Eye (tissue), 1 donor: ENCODE data around the gene KCNK15.

ENCODE experiments used
- DNase-seq: peaks from one replicate; pipeline ENCODE4 v3.0.0-alpha.2; 2015

KCNK15 gene

DNA sequence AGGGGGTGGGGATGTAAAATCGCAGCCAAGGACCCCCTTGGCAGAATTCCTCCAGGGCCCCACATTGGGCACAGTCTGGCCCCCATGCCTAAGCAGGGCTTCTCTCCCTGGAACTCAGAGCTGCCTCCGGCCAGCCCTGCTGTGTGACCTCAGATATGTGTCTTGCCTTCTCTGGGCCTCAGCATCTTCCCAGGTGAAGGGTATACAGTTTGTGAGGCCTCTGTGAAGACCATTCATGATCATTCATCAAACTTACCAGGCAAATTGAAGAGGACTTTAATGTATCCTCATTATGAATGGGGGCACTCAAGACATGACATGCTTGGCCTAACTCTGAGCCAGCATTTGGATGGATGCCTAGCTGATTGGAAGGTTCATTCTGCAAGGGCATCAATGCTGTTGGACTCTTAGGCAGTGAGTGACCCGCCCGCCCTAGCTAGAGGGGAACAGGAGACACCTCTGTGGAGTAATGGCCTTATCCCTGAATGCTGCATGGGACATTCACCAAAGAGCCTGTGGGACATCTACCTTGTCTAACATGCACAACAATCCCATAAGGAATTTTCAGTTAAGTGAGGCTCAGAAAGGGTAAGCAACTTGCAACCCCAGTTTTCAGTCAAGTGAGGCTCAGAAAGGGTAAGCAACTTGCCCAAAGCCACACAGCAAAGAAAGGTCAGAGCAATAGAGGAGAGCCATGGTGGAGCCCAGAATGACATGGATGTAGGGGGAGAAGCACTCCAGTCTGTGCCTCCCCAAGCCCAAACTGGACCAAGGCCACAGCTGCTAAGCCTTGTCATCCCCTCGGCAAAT lies 30.0 kb upstream of the KCNK15 start:
- no peak for DNase-seq

DNA sequence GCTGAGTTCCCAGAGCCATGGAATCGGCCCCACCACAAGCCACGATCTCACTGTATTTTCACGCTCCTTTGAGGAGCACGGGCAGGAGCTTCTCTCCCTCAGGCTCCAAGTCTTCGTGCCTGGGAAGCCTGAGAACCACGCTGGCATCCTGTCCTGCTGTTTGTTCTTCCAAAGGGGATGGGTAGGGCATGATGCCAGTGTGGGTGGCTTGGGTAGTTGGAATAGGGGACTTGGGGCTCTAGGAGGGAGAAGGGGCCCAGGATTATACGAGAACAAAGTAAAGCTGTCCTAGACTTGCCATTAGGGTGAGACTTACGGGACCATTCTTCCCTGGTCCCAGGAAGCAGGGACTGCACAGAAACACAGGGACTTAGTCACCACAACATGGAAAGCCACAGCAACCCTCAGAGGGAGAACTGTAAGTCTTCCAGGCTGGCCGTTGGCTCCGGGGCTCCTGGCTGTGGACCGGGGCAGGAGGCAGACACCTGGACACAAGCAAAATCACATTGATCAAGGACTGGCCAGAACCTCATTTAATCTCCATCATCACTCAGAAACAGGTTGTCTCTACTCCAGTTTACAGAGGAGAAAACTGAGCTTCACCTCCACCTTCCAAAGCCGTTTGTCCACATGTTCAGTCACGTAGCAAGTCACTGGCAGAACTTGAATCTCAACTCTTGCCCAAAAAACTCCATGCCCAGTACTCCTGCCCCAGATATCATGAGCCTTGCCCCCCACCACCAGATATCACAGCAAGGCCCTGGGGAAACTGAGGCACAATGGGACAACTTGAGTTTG lies 29.2 kb upstream of the KCNK15 start:
- DNase-seq, result no peak

DNA sequence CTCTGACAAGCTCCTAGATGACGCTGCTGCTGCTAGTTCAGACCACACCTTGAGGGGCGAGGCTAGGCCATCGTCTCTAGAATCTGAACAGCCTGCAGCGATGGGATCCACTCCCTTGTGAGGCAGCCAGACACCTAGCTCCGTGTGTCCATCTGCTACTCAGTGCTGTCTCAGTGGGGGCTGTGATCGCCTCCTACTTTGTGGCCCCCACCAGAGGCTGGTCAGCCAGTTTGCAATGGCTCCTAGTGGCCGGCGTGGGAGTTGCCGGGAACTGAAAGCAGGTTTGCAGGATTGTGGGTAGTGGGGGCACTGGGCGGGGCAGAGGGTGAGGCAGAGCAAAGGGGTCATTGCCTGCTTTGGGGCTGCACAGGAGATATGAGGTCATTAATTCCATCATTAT lies 27.7 kb upstream of the KCNK15 start:
- DNase-seq, result no peak

DNA sequence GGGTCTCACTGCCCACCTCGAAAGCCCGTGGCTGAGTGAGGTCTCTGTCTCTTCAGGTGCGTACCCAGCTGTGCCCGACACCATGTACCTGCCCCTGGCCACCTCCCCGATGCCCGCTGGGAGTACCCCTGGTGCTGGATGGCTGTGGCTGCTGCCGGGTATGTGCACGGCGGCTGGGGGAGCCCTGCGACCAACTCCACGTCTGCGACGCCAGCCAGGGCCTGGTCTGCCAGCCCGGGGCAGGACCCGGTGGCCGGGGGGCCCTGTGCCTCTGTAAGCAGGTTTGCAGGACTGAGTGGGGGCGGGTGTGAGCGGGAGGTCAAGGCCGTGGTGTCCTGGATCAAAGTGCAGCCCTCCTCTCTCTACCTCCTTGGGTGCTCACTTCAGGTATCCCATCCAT lies 25.8 kb upstream of the KCNK15 start:
- no peak for DNase-seq

DNA sequence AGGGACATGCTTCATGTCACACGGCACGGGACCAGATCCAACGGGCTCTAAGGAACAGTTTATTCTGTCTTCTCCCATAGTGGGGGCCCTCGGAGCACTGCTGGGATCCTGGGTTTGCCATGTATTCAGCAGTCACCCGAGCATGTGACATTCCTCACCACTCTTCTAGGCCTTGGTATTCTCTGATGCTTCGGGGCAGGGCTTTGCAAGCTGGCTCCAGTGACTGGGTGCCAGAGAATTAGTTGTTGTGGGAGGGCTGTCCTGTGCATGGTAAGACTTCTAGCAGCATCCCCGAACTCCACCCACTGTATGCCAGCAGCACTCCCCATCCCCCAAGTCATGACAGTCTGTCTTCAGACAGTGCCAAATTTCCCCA lies 25.1 kb upstream of the KCNK15 start:
- peak; percentile 43 for DNase-seq

DNA sequence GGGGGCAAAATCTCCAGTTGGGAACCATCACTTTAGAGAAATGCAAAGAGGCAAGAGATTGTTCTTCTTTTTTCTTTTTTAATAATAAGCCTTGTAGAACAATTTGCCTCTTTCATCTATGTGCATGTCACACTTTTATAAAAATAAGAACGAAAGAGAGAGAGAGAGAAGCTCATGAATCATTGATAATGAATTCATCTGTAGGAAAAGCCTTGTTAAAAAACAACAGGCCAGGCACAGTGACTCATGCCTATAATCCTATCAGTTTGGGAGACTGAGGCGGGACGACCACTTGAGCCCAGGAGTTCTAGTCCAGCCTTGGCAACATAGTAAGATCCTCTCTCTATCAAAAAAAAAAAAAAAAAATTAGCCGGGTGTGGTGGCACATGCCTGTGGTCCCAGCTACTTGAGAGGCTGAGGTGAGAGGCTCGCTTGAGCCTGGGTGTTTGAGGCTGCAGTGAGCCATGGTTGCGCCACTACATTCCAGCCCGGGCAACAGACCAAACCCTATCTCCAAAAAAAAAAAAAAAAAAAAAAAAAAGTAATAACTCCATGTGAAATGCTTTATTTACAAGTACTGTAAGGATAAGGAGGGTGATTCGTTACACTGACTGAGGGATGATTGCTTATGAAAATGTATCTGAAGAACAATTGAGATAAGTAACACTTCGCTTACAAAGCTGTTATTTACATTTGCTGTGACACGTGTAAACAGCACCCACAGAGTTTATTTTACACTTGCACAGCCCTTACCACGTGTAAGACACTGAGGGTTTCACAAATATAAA lies 24.5 kb upstream of the KCNK15 start:
- DNase-seq, result no peak

DNA sequence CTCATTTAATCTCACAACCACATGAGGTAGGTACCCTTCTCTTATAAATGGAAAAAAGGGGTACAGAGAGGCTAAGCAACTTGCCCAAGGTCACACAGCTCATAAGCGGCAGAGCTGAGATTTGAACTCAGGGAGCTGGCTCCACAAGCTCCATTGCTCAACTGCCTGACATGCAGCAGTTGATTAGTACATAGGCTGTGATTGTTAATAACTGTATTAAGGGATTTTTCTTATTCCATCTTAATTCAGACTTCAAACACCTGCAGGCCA lies 23.9 kb upstream of the KCNK15 start:
- DNase-seq, result no peak

DNA sequence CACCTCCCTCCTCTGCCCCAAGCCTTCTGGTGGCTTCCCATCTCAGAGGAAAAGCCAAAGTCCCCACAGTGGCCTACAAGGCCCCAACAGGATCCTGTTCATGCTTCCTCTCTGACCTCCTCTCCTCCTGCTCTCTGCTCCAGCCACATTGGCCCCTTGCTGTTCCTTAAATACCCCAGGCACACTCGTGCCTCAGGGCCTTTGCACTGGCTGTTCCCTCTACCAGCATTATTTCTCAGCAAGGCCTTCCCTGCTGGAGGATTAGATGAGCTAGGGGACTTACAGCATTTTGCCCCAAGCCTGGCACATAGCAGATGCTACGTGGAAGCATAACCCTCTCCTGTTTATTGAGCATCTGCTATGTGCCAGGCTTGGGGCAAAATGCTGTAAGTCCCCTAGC lies 22.7 kb upstream of the KCNK15 start:
- no peak for DNase-seq

DNA sequence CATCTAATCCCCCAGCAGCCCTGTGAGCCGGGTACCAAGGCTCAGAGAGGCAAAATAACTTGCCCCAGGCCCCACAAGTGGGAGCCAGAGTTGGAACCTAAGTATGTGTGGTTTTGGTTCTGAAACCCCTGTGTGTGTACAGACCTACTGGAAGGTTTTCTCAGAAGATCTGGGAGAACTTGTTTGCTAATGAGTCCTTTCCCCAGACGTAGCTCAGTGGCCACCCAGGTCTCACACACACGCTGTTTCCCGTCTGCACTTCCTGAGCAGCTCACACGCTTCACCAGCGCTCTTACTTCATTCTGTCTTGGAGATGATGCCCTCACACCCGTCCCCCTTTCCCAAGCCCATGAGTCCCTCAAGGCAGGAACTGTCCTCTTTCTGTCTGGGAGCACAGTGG lies 22.3 kb upstream of the KCNK15 start:
- DNase-seq, result no peak

DNA sequence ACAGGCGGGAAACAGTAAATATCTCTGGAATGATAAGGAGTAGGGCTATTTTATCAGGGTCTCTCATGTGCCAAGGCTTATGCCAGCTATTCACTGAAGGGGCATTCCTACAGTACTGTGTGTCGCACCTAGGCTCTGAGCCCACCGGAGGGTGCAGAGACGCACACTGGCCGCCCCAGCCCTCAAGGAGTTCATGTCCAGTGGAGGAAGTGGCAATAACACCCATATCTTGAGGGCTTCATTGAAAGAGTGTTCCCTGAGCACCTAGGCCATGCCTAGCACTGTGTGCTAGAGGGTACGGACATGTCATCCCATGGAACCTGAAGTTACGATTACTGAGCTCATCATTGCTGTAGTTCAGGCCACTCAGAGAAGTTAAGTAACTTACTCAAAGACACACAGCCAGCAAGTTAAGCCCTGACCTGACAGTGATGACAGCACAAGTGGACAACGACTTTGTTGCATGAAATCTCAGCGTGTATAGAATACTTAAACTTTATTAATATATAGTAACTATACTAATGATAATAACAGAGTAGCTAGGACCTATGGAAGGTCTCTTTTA lies 21.8 kb upstream of the KCNK15 start:
- DNase-seq, result no peak

DNA sequence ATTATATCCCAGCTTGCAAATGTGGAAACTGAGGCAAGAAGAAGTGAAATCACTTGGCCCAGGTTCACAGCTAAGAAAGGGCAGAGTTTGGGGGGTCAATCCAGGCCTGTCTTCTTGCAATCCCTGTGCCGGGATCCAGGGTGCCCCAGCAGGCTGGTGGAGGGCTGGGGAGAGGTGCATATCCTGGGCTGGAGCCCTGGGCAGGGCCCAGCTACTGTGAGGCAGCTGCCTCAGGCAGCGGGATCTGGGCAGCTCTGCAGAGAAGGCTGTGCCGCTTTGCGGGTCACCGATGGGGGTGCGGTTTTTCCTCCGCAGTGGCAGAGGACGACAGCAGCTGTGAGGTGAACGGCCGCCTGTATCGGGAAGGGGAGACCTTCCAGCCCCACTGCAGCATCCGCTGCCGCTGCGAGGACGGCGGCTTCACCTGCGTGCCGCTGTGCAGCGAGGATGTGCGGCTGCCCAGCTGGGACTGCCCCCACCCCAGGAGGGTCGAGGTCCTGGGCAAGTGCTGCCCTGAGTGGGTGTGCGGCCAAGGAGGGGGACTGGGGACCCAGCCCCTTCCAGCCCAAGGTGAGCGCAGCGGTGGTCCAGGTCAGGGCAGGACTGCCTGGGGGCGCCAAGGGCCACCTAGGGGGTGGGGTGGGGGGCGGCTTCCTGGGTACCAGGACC lies 21.1 kb upstream of the KCNK15 start:
- DNase-seq, result no peak

DNA sequence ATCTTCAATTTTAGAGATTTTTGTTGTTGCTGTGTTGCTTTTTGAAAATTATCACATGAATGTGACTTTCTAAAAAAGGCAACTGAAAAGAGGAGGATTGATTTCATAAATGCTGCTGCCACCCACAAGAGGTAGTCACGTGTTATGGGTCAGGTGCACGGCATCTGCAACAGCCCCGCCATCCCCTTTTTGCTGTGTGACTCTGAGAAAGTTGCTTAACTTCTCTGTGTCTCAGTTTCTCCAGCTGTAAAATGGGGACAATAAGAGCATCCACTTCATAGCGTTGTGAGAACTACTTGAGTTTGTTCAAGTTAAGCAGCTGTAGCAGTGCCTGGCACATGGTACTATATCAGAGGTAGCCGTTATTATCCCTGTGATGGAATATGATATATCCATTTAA lies 19.8 kb upstream of the KCNK15 start:
- no peak for DNase-seq

DNA sequence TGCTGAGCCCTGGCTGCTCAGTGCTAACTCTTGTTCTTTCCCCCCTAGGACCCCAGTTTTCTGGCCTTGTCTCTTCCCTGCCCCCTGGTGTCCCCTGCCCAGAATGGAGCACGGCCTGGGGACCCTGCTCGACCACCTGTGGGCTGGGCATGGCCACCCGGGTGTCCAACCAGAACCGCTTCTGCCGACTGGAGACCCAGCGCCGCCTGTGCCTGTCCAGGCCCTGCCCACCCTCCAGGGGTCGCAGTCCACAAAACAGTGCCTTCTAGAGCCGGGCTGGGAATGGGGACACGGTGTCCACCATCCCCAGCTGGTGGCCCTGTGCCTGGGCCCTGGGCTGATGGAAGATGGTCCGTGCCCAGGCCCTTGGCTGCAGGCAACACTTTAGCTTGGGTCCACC lies 18.6 kb upstream of the KCNK15 start:
- no peak for DNase-seq

DNA sequence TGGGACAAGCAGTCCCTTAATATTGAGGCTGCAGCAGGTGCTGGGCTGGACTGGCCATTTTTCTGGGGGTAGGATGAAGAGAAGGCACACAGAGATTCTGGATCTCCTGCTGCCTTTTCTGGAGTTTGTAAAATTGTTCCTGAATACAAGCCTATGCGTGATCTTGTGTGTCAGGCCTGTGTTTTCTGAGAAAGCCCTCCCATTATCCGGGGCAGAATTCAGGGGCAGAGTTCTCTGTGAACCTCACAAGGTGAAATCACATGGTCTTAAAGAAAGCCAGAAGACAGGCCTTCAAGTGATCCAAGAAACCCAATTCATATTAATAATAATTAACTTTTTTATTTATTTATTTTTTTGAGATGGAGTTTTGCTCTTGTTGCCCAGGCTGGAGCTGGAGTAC lies 18.0 kb upstream of the KCNK15 start:
- DNase-seq, result no peak

DNA sequence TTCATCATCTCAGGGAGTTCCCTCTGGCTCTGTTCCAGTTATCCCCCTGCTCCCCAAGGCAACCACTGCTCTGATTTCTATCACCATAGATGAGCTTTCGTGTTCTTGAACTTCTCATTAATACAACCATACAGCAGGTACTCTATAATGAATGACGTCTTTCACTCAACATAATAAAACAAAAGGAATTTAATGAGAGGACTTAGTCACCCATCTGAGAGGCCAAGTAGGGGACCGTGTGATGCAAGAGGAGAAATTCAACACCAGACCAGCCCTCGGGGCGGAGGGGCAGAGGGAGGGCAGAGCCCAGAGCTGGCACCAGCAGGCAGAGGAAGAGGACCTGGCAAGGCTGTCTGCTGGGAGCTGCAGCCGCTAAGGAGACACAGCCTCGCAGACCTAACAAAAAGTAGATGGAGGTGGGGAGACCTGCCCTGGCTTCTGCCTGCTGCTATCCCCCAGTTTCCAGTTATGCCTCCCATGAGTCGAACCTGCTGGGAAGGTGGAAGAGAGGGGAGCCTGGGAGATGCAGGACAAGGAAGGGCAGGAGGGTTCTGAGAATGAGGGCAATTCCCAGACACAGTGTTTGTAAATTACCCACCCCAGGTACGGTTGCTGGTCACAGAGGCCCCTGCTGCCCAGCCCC lies 16.7 kb upstream of the KCNK15 start:
- peak; percentile 64 for DNase-seq

DNA sequence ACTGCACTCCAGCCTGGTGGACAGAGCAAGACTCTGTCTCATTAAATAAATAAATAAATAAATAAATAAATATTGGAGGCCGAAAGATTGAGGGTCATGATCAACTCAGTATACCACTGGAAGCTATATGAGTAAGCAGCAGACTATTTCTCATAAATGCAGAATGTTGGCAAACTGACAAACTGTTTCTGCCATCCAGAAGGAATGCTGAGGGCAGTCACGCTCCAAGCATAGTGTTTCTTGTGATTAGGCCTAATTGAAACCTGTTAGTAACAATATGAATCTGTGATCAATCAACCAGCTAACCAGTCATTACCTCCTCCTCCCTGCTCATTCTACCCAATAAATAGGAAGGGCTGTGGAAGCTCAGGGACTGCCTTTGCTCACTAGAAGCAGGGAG lies 15.2 kb upstream of the KCNK15 start:
- DNase-seq, result peak; percentile 40

DNA sequence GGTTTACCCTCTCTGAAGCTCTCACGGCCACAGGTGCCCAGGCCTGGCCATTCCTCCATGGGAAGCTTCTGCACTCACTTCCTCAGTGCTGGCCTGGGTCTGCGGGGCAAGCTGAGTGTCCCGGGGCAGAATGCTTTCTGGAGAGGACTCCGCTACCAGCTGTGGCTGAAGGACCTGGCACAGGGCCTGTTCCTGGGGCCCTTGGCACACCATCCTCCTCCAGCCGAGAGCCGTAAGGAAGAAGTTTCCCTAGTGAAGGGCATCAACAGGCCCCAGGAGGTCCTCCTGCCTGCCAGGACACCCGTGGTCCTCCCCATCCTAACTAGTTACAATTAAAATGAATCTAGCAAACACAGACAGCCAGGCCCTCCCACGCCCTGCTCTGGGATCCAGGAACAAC lies 14.0 kb upstream of the KCNK15 start:
- DNase-seq, result no peak

DNA sequence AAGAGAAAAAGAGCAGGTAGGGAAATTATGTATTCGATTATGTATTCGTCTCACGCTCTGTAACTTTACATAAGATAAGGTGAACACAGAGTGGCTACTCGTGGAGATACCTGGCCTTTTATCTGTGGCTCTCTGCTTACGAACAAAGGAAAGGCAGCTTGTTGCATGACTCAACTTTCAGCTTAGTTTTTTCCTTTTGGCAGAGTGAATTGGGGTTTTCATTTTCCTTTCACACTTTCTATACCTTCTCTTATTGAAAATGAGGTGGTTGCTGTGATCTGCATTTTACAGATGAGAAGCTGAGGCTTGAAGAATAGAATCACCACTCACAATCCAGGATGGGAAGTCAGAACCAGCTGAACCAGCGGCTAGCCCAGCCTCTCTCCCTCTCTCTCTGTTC lies 13.3 kb upstream of the KCNK15 start:
- DNase-seq, result no peak

DNA sequence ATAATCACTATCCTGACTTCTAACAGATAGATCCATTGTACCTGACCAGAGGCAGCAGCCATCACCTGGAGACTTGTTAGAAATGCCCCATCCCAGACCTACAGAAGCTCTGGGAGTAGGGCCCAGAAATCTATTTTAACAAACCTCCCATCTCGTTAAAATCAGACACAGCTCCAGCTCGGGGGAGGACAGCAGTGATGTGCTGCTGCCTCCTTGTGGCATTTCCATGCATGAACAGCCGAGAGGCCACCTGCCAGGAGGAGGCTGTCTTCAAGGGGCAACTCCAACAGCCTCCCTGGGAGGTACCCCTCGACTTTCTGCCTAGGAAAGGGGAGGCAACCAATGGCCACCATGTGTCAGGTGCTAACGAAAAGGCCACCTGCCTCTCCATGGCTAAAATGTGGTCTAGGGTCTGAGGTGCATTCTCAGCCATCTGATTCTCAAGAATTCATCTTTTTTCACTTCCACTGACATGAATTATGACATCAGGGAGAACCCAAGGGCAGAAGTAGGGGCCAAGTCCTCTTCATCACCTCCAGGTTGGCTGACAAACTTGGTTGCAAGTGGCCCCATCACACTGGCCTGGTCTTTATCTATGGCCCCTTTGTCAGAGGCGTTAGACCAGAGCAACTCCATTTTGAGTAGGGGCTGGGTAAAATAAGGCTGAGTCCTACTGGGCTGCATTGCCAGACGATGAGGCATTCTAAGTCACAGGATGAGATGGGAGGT lies 12.2 kb upstream of the KCNK15 start:
- DNase-seq, result peak; percentile 76

DNA sequence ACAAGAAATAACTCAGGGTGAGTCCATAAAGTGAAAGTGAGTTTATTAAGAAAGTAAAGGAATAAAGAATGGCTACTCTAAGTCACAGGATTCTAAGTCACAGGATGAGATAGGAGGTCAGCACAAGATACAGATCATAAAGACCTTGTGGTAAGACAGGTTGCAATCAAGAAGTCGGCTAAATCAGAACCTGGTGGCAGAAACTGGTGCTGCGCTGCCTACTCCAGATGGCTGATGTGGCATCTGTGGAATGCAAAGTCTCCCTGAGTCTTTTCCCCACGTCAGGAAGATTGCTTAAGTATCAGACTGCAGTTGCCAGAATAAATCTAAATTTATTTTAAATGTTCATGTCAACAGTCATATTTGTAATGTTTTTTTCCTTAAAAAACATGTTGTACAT lies 10.7 kb upstream of the KCNK15 start:
- no peak for DNase-seq

DNA sequence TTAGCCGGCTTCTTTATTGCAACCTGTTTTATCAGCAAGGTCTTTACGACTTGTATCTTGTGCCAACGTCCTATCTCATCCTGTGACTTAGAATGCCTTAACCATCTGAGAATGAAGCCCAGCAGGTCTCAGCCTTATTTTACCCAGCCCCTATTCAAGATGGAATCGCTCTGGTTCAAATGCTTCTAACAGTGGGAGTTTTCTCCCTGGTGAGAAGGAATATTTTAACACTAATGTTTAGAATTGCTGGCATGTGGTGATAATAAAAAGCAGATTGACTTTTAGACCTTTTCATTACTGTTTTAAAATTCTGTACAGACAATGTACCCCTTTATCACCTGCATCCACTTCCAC lies 9.9 kb upstream of the KCNK15 start:
- no peak for DNase-seq
